ENCODE measurements around the gene DYNC1H1.

The DYNC1H1 gene

DNA sequence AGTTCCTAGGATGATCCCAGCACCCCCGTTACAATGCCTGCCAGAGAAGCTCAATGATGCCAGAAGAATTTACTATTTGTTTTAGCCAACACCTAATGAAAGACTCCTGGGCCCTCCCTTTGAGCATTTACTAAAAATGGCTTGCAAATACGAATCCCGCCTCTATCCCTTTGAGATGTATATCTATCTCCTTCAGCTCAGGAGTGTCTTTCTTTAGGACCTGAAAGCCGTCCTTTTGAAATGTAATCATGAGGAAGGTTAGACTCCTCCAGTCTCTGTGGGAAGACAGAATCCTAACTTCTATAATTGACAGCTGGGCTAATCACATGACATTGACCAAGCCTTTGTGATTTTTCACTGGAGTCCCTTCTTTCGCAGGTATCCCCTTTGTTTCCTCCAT lies 19.2 kb upstream of the DYNC1H1 start:
- DNase-seq, result no peak

- no peak for DNase-seq
Measured at GRCh38 chr14:101947577-101947903, 16.8 kb upstream of the DYNC1H1 start.

DNA sequence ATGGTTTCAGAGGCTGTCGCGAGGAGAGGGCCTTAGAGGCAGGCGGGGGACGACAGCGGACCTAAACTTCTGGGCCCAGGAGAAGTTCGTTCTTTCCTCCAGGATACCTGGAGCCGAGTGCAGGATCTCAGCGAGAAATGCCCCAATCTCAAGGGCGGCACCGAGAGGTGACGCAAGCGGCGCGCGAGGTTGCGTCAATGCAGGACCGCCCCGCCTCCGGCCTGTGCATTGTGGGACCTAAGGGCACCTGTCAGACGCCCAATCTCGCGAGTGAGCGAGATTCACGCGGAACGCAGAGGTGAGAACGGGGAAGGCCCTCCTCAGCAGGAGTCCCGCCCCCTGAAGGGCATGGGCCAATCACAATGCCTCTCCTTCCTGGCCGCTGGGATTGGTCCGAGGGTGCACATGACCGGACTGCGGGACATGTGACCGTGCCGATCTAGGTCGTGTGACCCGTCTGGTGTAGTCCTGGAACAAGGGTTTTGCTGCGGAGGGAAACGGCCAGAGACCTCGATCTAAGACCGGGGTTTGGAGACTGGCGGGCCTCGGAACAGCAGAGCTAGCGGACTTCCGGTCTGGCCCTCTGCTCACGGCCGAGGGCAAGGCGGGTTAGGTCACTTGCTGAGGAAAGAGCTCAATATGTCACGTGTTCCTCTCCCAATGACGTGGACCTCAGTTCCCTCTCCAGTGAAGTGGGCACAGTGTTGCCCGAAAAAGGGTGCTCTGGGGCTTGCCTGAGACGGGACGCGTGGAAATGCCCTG lies 16.3 kb upstream of the DYNC1H1 start:
- peak; percentile 100 for DNase-seq

- no peak for DNase-seq
Measured at GRCh38 chr14:101948666-101949216, 15.6 kb upstream of the DYNC1H1 start.

DNA sequence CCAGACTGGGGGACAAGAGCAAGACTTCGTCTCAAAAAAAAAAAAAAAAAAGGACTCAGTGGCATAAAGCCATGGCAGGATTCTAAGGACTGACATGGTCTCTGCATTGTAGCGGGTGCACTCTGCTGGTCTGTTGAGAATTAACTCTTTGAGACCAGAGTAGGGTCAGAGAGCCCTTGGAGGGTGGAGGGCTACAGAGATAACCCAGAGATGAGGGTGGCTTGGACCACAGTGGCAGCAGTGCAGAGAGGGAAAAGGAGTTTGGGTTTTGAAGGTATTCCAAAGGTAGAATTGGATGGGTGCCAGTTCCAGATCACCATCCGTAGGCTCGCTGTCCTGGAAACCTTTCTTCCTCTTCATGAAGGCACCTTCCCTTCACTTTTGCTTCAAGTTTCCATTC lies 14.3 kb upstream of the DYNC1H1 start:
- DNase-seq, result no peak

DNA sequence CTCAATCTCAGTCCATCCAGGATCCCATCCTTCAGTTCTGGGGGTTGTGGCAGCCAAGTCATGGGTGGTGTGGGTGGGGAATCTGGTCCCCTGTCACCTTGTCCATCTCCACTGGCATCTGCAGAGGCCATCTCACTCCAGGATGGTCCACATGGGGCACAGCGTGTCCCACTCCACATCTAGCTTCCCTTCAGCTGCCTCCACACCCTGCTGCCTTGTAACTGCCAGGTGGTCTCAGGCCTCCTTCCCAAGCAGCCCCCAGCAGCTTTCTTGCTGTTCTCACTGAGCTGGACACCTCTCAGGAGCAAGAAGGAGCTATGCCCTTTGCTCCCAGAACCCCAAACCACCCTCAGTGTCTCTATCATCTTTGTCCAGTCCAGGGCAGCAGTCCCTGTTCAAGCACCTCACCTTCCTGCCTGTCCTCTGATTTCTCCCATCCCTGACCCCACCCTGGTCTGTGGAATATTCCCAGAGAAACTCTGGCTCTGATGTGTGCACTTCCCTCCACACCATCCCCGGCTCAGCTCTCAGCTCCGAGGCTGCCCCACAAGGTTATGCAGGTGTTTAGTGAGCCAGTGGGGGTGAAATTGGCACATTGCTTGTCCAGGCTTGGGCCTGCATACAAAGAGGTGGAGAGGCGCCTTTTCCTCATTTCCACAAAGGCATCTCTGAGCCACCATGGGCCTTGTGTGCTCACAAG lies 13.7 kb upstream of the DYNC1H1 start:
- no peak for DNase-seq

GRCh38 chr14:101953151-101953550 lies 11.2 kb upstream of the DYNC1H1 start:
- DNase-seq, result no peak

DNA sequence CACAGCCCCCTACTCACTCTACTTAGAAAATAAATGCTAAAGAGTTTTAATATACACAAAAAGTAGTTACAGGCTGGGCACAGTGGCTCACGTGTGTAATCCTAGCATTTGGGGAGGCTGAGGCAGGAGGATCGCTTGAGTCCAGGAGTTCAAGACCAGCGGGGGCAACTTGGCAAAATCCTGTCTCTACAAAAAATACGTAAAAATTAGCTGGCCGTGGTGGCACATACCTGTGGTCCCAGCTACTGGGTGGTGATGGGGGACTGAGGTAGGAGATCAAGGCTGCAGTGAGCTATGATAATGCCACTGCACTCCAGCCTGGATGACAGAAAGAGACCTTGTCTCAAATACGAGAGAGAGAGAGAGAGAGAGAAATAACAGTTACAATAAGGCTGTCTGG lies 9.9 kb upstream of the DYNC1H1 start:
- DNase-seq, result no peak

- no peak for DNase-seq
Measured at GRCh38 chr14:101955695-101956161, 8.6 kb upstream of the DYNC1H1 start.

GRCh38 chr14:101956179-101956885 lies 8.0 kb upstream of the DYNC1H1 start:
- no peak for DNase-seq

GRCh38 chr14:101957406-101958234 lies 6.8 kb upstream of the DYNC1H1 start:
- DNase-seq, result no peak

- DNase-seq, result no peak
Measured at GRCh38 chr14:101958418-101959180, 5.8 kb upstream of the DYNC1H1 start.

DNA sequence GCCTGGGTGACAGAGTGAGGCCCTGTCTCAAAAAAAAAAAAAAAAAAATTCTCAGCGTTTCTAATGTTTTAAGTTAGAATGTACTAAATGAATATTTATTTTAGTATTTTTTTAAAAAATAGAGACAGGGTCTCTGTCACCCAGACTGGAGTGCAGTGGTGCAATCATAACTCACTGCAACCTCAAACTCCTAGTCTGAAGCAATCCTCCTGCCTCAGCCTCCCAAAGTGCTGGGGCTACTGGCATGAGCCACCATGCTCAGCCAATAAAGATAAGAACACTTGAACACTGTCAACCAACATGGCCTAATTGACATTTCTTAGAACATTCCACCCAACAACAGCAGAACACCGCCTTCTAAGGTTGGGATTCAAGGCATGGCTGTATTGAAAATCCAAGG lies 5.1 kb upstream of the DYNC1H1 start:
- DNase-seq, result no peak

DNA sequence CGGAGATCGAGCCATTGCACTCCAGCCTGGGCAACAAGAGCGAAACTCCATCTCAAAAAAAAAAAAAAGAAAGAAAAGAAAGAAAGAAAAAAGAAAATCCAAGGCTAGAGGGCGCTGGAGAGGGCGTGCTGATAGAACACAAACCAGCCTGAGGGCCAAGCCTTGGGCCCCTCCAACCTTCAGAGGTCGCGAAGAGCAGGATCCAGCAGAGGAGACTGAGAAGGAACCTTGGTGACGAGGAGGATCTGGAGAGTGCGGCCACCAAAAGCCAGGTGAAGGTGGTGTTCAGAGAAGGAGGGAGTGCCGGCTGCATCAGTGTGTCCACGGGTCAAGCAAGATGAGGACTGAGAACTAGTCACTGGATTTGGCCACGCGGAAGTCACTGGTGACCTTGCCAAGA lies 4.1 kb upstream of the DYNC1H1 start:
- DNase-seq, result no peak

- DNase-seq, result peak; percentile 72
Measured at GRCh38 chr14:101961011-101961721, 3.2 kb upstream of the DYNC1H1 start.

DNA sequence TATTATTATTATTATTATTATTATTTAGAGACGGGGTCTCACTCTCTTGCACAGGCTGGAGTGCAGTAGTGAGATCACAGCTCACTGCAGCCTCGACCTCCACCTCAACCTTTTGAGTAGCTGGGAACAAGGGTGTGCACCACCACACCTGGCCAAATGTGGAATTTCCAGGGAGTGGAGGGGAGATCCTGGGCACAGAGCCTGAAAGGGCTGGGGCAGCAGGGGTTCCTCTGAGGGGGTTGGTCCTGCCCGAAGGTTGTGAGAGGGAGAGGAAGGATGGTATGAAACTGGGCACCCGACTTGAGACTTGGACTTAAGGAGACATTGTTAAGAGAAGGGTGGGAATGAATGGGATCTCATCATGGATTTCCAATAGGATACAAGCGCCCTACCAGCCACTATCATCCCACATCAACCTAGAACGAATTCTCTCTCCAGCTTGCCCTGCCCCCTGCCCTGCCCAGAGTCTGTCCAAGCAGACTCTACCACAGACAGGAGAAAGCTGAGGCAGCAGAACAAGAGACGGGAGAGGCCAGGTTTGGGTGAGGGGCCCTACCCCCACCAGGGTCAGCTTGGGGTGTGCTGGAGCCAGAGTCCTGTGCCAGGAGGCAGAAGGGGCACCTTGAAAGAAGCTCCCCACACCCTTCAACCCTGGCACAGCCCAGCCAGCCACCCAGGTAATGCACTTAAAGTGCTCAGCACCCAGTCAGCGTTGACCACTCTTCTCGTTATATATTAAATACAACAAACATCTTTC lies 2.4 kb upstream of the DYNC1H1 start:
- DNase-seq, result no peak

DNA sequence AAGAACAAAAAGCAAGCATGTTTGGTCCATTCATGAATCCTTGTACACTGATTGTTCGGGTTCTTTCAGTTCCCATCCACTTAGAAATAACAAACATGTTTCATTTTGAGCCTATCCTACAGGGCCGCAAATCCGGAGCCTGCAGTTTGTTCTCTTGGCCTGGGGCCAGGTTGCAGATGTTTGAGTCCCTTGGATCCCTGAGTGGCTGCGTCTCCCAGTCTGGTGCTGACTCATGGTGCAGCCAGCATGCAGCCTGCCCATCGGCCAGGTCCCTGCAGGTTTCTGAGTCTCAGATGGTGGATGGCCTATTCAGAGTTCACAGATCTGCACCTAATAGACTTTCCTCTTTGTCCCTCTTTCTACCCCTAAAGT lies 1.9 kb upstream of the DYNC1H1 start:
- DNase-seq, result no peak

- no peak for DNase-seq
Measured at GRCh38 chr14:101963052-101963451, 1.3 kb upstream of the DYNC1H1 start.

- no peak for DNase-seq
Measured at GRCh38 chr14:101963656-101964296, 597 bp upstream of the DYNC1H1 start.

DNA sequence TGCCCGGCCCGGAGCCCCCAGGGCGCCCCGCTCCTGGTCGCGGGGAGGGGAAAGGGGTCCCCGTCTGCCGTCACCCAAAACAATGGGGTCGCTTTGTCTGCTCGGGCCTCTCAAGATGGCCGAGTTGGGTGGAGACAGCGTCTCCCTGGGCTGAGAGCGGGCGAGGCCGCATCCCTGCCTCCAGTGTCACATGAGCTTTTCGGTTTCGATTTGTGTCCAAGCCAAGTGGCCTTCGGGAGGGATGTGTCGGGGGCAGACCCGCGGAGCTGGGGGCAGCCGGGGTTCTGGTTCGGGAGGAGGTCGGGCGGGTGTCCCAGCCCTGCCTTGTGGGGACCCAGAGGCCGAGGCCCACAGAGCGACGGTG lies 790 bp downstream of the DYNC1H1 start:
- DNase-seq, result peak; percentile 49
